ENCODE measurements around the gene SLC30A10. TPM values are rescaled to one million over a fixed set of nuclear protein-coding genes. Genes with fewer than 3 reads are reported as not detected.
"Not testable (repeated sequence)": the region's sequence is repeated elsewhere in the genome, so short reads cannot be mapped to it uniquely, and the experiment has no call there.

Gene SLC30A10
- total and polyA plus RNA-seq, 2 donors from 2014 or later = not detected

DNA sequence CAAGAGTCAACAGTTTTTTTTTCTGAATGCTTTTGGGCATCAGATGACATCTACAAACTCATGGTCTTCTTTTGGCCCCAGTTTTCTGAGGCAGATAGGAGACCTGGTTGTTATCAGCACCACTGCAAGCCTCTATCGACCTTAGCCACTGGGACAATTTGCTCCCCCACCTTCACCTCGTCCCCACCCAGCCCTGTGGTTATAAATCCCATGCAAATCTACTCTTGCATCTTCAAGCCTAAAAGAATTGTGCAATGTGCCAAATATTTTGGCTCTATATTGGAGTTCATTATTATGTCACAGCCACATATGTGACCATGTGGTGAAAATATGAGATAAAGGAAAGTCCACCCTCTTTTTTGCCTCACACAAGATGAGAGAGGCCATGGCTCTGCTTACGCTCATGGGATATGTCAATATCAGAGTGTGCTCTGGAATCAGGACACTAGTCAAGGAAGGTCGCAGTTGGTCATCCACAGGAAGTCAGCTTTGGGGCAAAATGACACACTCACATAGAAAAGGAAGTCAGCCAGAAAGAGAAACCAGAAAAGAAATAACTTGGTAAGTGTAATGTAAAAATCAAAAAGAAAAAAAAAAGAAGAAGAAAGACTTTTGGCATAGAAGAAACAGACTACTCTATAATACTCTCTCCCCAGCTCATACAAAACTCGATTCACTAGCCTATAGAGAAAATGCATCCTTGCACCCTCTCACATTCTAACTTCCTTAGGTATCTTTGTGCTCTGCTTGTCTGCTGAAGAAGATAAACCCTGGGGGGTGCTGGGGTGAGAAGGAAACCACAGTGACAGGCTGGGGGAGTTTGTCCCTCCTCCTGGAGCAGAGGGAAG, 21.2 kb downstream of the SLC30A10 start:
- H3K4me3 ChIP-seq (ENCODE audit: low read length in 3 of 3) = no peak overlapping the region
- no peaks in the 10 kb centered on the region for H3K4me1 ChIP-seq (ENCODE audit: control insufficient read depth in 2 of 3, insufficient read depth in 2 of 3, low read depth in 1 of 3, low read length in 3 of 3)
- H3K36me3 ChIP-seq (ENCODE audit: control insufficient read depth in 2 of 3, insufficient read depth in 3 of 3, low read length in 3 of 3) = no peaks in the 10 kb centered on the region
- no peak for DNase-seq
- no peaks in the 10 kb centered on the region for H3K9me3 ChIP-seq (ENCODE audit: control insufficient read depth in 2 of 3, insufficient read depth in 1 of 3, low read length in 3 of 3)
- TF ChIP-seq, protein P1, sequence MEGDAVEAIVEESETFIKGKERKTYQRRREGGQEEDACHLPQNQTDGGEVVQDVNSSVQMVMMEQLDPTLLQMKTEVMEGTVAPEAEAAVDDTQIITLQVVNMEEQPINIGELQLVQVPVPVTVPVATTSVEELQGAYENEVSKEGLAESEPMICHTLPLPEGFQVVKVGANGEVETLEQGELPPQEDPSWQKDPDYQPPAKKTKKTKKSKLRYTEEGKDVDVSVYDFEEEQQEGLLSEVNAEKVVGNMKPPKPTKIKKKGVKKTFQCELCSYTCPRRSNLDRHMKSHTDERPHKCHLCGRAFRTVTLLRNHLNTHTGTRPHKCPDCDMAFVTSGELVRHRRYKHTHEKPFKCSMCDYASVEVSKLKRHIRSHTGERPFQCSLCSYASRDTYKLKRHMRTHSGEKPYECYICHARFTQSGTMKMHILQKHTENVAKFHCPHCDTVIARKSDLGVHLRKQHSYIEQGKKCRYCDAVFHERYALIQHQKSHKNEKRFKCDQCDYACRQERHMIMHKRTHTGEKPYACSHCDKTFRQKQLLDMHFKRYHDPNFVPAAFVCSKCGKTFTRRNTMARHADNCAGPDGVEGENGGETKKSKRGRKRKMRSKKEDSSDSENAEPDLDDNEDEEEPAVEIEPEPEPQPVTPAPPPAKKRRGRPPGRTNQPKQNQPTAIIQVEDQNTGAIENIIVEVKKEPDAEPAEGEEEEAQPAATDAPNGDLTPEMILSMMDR (IDR thresholded peaks at IDR 0.05; ENCODE audit: borderline replicate concordance, extremely low read depth, insufficient read depth) = no peak
- no peak overlapping the region for H3K9ac ChIP-seq (ENCODE audit: low read length in 3 of 3)
- intact Hi-C loops (cut with DNase I) = no loop called here
- FAIRE-seq = no peak
- H3K27me3 ChIP-seq (ENCODE audit: control insufficient read depth, insufficient read depth, low read length) = no peaks in the 10 kb centered on the region
- H3K27ac ChIP-seq (ENCODE audit: low read depth in 2 of 2, low read length in 2 of 2) = no peak overlapping the region

DNA sequence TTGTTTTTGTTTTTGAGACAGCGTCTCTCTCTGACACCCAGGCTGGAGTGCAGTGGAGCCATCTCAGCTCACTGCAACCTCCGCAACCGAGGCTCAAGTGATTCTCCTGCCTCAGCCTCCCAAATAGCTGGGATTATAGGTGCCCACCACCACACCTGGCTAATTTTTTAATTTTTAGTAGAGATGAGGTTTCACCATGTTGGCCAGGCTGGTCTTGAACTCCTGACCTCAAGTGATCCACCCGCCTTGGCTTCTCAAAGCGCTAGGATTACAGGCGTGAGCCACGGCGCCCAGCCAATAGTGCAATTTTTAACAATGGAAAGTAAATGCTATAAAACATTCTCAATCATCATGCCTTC, 21.8 kb downstream of the SLC30A10 start:
- intact Hi-C loops (cut with DNase I); DNase-seq; H3K4me3 ChIP-seq (ENCODE audit: low read length in 3 of 3); FAIRE-seq; H3K9me3 ChIP-seq (ENCODE audit: control insufficient read depth in 2 of 3, insufficient read depth in 1 of 3, low read length in 3 of 3); H3K27ac ChIP-seq (ENCODE audit: low read depth in 2 of 2, low read length in 2 of 2); H3K4me1 ChIP-seq (ENCODE audit: control insufficient read depth in 2 of 3, insufficient read depth in 2 of 3, low read depth in 1 of 3, low read length in 3 of 3); H3K36me3 ChIP-seq (ENCODE audit: control insufficient read depth in 2 of 3, insufficient read depth in 3 of 3, low read length in 3 of 3); H3K27me3 ChIP-seq (ENCODE audit: control insufficient read depth, insufficient read depth, low read length); H3K9ac ChIP-seq (ENCODE audit: low read length in 3 of 3): not testable (repeated sequence)

DNA sequence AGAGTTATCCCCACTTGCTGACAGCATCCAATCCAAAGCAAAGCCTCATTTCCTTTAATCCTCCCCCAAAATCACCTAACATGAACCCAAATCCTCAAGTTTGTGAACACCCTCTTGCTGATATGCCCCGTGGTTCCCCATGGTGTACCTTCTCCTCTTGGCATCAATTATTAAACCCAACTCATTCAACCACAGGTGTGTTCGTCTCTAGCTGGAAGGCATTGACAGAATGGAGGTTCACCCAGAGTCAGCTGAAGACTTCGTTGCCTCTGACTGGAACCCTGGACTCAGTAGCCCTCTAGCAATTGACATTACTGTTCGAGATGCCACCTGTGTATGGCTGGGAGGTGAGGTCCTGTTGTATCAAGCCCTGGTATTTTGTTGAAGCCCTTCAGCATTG, 22.8 kb downstream of the SLC30A10 start:
- H3K9ac ChIP-seq (ENCODE audit: low read length in 3 of 3) = no peak overlapping the region
- no peak for DNase-seq
- no peaks in the 10 kb centered on the region for H3K4me1 ChIP-seq (ENCODE audit: control insufficient read depth in 2 of 3, insufficient read depth in 2 of 3, low read depth in 1 of 3, low read length in 3 of 3)
- FAIRE-seq = no peak
- no peak overlapping the region for H3K27ac ChIP-seq (ENCODE audit: low read depth in 2 of 2, low read length in 2 of 2)
- H3K27me3 ChIP-seq (ENCODE audit: control insufficient read depth, insufficient read depth, low read length) = no peaks in the 10 kb centered on the region
- H3K36me3 ChIP-seq (ENCODE audit: control insufficient read depth in 2 of 3, insufficient read depth in 3 of 3, low read length in 3 of 3) = no peaks in the 10 kb centered on the region
- H3K4me3 ChIP-seq (ENCODE audit: low read length in 3 of 3) = no peak overlapping the region
- TF ChIP-seq, protein P1 (IDR thresholded peaks at IDR 0.05; ENCODE audit: borderline replicate concordance, extremely low read depth, insufficient read depth) = no peak
- intact Hi-C loops (cut with DNase I) = no loop called here
- H3K9me3 ChIP-seq (ENCODE audit: control insufficient read depth in 2 of 3, insufficient read depth in 1 of 3, low read length in 3 of 3) = no peaks in the 10 kb centered on the region

DNA sequence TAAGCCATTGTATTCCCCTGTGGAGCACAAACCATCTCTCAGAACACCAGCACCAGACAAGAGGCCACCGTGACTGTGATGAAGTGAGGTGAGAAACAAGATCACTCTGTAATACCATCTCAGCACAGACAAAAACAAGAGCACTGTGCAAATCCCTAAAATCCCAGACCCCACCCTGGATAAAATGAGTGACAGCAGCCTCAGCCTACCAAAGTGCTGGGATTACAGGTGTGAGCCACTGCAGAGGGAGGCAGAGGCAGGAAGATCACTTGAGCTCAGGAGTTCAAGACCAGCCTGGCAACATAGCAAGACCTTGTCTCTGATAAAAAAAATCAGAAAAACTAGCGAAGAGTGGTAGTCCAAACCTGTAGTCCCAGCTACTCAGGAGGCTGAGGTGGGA, 23.4 kb downstream of the SLC30A10 start:
- FAIRE-seq = no peak

More for the DNA sequence above, 23.4 kb downstream of the SLC30A10 start:
- H3K4me3 ChIP-seq (ENCODE audit: low read length in 3 of 3) = no peak overlapping the region
- H3K27ac ChIP-seq (ENCODE audit: low read depth in 2 of 2, low read length in 2 of 2) = no peak overlapping the region
- TF ChIP-seq, protein P1 (IDR thresholded peaks at IDR 0.05; ENCODE audit: borderline replicate concordance, extremely low read depth, insufficient read depth) = no peak
- no peaks in the 10 kb centered on the region for H3K36me3 ChIP-seq (ENCODE audit: control insufficient read depth in 2 of 3, insufficient read depth in 3 of 3, low read length in 3 of 3)
- no peaks in the 10 kb centered on the region for H3K27me3 ChIP-seq (ENCODE audit: control insufficient read depth, insufficient read depth, low read length)
- H3K4me1 ChIP-seq (ENCODE audit: control insufficient read depth in 2 of 3, insufficient read depth in 2 of 3, low read depth in 1 of 3, low read length in 3 of 3) = no peaks in the 10 kb centered on the region
- H3K9ac ChIP-seq (ENCODE audit: low read length in 3 of 3) = no peak overlapping the region
- intact Hi-C loops (cut with DNase I) = no loop called here
- no peak for DNase-seq
- no peaks in the 10 kb centered on the region for H3K9me3 ChIP-seq (ENCODE audit: control insufficient read depth in 2 of 3, insufficient read depth in 1 of 3, low read length in 3 of 3)
